ENCODE results near the gene NUPR2. TPM values are rescaled to one million over a fixed set of nuclear protein-coding genes. Genes with fewer than 3 reads are reported as not detected.
A peak's percentile ranks its signal among the peaks of the same experiment; 100 is the strongest.

Gene NUPR2
- total and polyA plus RNA-seq, 9 of the 15 experiments (the other 6 are each of a cell fraction or from before 2014, with no cell fraction given), result not detected

GRCh38 chr7:56106108-56107073 is 9.8 kb downstream of the NUPR2 start, which contains the start of gene CHCHD2 (continued):
- peak; percentile 28 for TF ChIP-seq SAP30 (IDR thresholded peaks at IDR 0.05; ENCODE audit: borderline replicate concordance, insufficient read depth, low read depth, low read length, poor library complexity, severe bottlenecking)
- TF ChIP-seq RBM34 (IDR thresholded peaks at IDR 0.05; ENCODE audit: borderline replicate concordance, insufficient read depth, low read length), result no peak
- no peak for TF ChIP-seq ZNF780A (CRISPR knock-in tag; IDR thresholded peaks at IDR 0.05)
- no peak for TF ChIP-seq HMBOX1 (IDR thresholded peaks at IDR 0.05)
- TF ChIP-seq ETS2 (tag; IDR thresholded peaks at IDR 0.05; ENCODE audit: borderline replicate concordance, poor library complexity, severe bottlenecking), result no peak
- no peak for TF ChIP-seq RBM15 (IDR thresholded peaks at IDR 0.05; ENCODE audit: insufficient read depth, low read length)
- TF ChIP-seq ZNF41 (CRISPR knock-in tag; conservative IDR thresholded peaks at IDR 0.05), result no peak
- TF ChIP-seq SP2 (IDR thresholded peaks at IDR 0.05; ENCODE audit: extremely low read depth, low read depth, low read length, poor library complexity, severe bottlenecking), result peak; percentile 79
- TF ChIP-seq RBM25 (IDR thresholded peaks at IDR 0.05; ENCODE audit: low read depth, low read length, severe bottlenecking), result peak; percentile 89
- TF ChIP-seq ZNF324 (CRISPR knock-in tag; IDR thresholded peaks at IDR 0.05), result no peak
- no peak for TF ChIP-seq WHSC1 (IDR thresholded peaks at IDR 0.05; ENCODE audit: low read length)
- peak; percentile 47 for TF ChIP-seq SPI1 (IDR thresholded peaks at IDR 0.05; ENCODE audit: borderline replicate concordance, low read depth, low read length)
- TF ChIP-seq ZNF165 (CRISPR knock-in tag; IDR thresholded peaks at IDR 0.05; ENCODE audit: borderline replicate concordance), result no peak
- no peak for TF ChIP-seq ZNF316 (IDR thresholded peaks at IDR 0.05)
- TF ChIP-seq MTA1 (IDR thresholded peaks at IDR 0.05; ENCODE audit: borderline replicate concordance), result no peak
- no peak for TF ChIP-seq ZC3H8 (IDR thresholded peaks at IDR 0.05)
- TF ChIP-seq ZNF274 (IDR thresholded peaks at IDR 0.05; ENCODE audit: borderline replicate concordance, low read depth, low read length), result no peak
- no peak for TF ChIP-seq RFX5 (IDR thresholded peaks at IDR 0.05; ENCODE audit: low read depth, low read length)
- 0 out of 2 replicates have a peak, but pooled peaks have one; percentile 24 for TF ChIP-seq SNIP1 (IDR thresholded peaks at IDR 0.05; ENCODE audit: low read depth)
- TF ChIP-seq SMAD3 (CRISPR knock-in tag; conservative IDR thresholded peaks at IDR 0.05), result no peak
- TF ChIP-seq KLF6 (CRISPR knock-in tag; IDR thresholded peaks at IDR 0.05; ENCODE audit: borderline replicate concordance), result no peak
- peak in 1 of 2 experiments; percentile 91; a peak in 2 of 4 replicates for TF ChIP-seq HDAC1 (IDR thresholded peaks at IDR 0.05)
- peak; percentile 37; the same call in 1 of the 2 replicates for TF ChIP-seq EP300 (IDR thresholded peaks at IDR 0.05; ENCODE audit: low read length)
- no peak for TF ChIP-seq IFI16 (CRISPR knock-in tag; IDR thresholded peaks at IDR 0.05)
- TF ChIP-seq, protein P1, sequence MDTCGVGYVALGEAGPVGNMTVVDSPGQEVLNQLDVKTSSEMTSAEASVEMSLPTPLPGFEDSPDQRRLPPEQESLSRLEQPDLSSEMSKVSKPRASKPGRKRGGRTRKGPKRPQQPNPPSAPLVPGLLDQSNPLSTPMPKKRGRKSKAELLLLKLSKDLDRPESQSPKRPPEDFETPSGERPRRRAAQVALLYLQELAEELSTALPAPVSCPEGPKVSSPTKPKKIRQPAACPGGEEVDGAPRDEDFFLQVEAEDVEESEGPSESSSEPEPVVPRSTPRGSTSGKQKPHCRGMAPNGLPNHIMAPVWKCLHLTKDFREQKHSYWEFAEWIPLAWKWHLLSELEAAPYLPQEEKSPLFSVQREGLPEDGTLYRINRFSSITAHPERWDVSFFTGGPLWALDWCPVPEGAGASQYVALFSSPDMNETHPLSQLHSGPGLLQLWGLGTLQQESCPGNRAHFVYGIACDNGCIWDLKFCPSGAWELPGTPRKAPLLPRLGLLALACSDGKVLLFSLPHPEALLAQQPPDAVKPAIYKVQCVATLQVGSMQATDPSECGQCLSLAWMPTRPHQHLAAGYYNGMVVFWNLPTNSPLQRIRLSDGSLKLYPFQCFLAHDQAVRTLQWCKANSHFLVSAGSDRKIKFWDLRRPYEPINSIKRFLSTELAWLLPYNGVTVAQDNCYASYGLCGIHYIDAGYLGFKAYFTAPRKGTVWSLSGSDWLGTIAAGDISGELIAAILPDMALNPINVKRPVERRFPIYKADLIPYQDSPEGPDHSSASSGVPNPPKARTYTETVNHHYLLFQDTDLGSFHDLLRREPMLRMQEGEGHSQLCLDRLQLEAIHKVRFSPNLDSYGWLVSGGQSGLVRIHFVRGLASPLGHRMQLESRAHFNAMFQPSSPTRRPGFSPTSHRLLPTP (IDR thresholded peaks at IDR 0.05; ENCODE audit: borderline replicate concordance, extremely low read depth, insufficient read length), result no peak
- TF ChIP-seq GTF2A2 (tag; IDR thresholded peaks at IDR 0.05), result 0 out of 2 replicates have a peak, but pooled peaks have one; percentile 21
